Posterior cingulate gyrus (tissue), 11 donors: Measurements from ENCODE around the gene FXYD1.
A peak's percentile ranks its signal among the peaks of the same experiment; 100 is the strongest.
"Not testable (repeated sequence)": the region's sequence is repeated elsewhere in the genome, so short reads cannot be mapped to it uniquely, and the experiment has no call there.

Experiments
- DNase-seq, 10 donors: peaks; one replicate each; pipeline versions ENCODE4 v3.0.0 to v3.0.0-alpha.2; 2020 to 2021; ENCODE audit warnings: mixed read lengths in 3 of 10
- intact Hi-C: fragments of 100-400 bp; cut with DNase I; formaldehyde crosslinking; loops from one replicate; pipeline ENCODE4 v1.15.1; 2023

Gene FXYD1

DNA sequence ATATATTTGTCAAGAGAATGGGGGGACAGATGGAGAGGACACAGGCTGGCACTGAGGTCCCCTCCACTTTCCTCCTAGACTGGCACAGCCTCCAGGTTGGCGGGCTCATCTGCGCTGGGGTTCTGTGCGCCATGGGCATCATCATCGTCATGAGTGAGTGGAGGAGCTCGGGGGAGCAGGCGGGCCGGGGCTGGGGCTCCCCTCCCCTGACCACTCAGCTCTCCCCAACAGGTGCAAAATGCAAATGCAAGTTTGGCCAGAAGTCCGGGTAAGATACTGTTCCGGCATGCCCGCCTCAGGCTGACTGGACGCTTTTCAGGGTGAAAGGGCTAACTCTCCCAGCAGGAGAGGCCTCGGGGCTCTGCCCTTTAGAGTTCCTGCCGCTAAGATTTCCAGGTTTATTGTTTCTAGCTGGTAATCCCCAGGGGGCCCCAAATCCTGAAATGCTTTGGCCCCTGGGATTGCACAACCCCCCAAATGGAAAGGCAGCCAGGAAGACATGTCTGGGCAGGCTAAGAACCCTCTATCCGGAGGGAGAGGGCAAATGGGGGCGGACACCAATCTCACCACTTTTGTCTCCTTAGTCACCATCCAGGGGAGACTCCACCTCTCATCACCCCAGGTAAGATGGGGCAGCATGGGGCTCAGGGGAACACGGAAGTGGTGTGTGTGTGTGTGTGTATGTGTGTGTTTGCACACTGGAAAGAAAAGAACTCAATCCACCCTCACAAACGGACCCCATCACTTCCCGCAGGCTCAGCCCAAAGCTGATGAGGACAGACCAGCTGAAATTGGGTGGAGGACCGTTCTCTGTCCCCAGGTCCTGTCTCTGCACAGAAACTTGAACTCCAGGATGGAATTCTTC lies 15.7 kb upstream of the FXYD1 start:
- no peak for DNase-seq
- intact Hi-C loops, result no loop called here

DNA sequence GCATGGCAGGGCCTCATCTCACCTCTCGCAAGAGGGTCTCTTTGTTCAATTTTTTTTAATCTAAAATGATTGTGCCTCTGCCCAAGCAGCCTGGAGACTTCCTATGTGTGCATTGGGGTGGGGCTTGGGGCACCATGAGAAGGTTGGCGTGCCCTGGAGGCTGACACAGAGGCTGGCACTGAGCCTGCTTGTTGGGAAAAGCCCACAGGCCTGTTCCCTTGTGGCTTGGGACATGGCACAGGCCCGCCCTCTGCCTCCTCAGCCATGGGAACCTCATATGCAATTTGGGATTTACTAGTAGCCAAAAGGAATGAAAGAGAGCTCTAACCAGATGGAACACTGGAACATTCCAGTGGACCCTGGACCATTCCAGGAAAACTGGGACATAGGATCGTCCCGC lies 15.1 kb upstream of the FXYD1 start:
- DNase-seq, result peak in 3 of 10 donors; percentile 54 to 91 (median 54)
- intact Hi-C loops, result no loop called here

DNA sequence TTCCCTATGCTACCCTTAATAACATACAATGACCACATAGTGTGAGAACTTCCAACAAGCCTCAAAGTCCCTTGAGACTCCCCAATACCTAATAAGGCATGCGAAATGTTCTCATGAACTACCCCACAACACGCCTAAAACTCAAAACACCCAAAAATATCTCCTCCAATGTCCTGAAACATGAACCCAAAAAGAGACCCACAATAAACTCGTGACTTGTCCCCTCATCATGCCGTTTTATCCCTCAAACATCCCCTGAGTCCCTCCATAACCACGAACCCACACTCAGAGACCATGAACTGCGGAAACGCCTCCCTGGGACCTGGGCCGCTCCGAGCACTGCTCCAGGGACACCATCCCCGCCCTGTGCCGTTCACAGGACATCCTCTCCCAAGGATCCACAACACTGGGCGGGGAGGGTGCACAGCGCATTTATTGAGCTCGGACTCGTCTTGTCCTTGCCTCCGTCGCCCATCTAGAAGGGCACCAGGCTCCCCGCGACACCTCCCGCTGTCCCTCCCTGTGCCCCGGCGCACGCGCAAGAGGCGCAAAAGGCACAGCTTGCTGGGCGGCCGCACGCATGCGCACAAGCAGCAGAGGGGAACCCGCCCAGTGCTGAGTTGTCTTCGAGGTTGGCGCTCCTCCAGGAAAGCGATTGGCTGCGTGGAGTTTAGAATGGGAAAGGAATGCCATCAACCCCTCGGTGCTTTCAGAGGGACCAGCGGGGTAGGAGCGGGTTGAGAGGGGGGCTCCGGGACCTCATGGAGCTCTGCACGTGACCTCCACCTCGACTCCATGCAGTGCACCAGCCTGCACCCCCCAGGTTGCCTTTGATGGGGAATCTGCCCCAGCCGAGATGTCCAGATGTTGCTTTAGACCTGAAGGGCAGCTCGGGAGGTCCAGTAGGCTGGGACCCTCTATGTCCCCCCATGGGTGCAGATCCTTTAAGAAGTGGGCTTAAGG lies 14.2 kb upstream of the FXYD1 start:
- intact Hi-C loops, result no loop called here

GRCh38 chr19:35125270-35125717 lies 13.3 kb upstream of the FXYD1 start:
- intact Hi-C loops, result no loop called here
- no peak for DNase-seq

More for the DNA sequence above, 14.2 kb upstream of the FXYD1 start:
- DNase-seq, result peak; percentile 91 to 99 (median 96)

GRCh38 chr19:35125749-35126623 lies 12.6 kb upstream of the FXYD1 start:
- no peak for DNase-seq
- intact Hi-C loops, result no loop called here

GRCh38 chr19:35126624-35126959 lies 12.0 kb upstream of the FXYD1 start:
- intact Hi-C loops, result no loop called here
- DNase-seq, result peak in 6 of 10 donors; percentile 58 to 97 (median 74)

GRCh38 chr19:35127871-35128270 lies 10.8 kb upstream of the FXYD1 start:
- DNase-seq, result no peak
- intact Hi-C loops, result no loop called here

- intact Hi-C loops, result no loop called here
- DNase-seq, result no peak
These were observed 10.1 kb upstream of the FXYD1 start for GRCh38 chr19:35128398-35129057.

- intact Hi-C loops, DNase-seq: not testable (repeated sequence)
These were observed 8.8 kb upstream of the FXYD1 start for GRCh38 chr19:35129724-35130274.

DNA sequence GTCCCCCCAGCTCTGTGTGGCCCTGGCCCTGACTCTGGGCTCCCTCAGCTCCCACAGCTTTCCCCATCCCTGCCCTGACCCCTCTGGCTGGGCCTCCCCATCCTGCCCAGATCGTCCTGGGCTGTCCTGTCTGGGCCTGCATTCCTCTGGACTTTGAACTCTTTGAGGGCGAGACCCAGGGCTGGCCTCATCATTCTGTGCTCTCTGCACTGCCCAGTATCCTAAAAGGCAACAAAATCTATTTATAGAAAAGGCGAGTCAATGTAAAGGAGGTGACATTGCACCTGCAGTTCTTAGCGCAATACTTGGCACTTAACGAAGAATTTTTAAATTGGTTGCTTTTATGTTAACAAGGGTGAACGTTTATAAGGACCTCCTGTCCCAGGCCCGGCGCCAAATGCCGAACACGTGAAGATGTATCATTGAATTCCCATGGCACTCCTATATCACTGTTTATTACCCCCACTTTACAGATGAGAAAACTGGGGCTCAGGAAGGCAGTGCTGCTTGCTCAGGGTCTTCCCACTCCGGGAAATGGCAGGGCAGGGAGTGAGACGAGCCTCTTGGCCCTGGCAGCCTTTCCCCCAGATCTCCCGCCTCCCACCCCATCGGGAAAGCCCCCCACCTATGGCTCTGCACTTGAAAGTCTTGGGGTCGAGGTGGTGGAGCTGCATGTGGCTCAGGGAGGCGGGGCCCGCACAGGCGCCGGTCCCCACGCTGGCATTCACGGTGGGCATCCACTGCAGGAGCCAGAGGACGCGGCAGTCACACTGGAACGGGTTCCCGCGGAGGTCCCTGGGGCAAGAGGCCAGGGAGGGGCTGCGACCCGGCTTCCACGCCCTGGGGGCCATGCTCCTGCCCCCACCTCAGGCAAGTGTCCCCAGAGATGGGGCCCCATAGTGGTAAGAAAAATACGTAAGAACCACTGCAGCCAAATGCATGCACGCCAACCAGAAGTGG lies 7.6 kb upstream of the FXYD1 start:
- intact Hi-C loops, result no loop called here
- DNase-seq, result peak in 1 of 10 donors; percentile 50

GRCh38 chr19:35132254-35132653 lies 6.4 kb upstream of the FXYD1 start:
- intact Hi-C loops, result no loop called here

GRCh38 chr19:35133826-35134225 lies 4.8 kb upstream of the FXYD1 start:
- intact Hi-C loops, result no loop called here
- peak in 3 of 10 donors; percentile 46 to 92 (median 88) for DNase-seq

More at GRCh38 chr19:35132254-35132653, 6.4 kb upstream of the FXYD1 start:
- DNase-seq, result no peak

DNA sequence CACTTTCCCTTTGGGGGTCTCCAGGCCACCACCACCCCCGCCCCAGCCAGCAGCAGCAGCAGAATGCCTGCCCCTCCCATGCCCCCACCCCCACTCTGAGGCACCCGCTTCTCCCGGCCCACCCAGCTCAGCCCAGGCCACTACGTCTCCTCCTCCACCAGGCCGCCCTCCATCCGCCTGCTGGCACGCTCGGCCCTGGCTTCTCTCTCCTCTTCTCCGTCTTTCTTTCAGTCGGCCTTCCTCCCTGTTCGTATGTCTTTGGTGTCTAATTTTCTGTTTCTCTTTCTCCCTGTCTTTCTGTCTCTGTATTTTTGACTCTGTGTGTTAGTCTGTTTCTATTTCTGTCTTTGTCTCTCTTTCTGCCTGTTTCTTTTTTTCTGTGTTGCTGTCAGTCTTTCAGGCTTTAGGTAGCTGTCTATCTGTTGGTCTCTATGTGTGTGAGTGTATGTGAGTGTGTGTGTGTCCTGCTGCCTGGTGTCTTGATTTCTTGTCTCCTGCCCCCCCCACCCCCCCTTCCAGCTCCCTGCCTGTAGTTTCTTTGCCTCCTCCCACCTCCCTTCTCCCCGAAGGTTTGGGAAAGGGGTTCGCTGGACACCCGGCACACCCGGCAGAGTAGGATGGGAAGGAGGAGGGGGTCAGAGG lies 3.9 kb upstream of the FXYD1 start, which contains the start of gene LGI4:
TSS of gene LGI4 (minus strand) at position 459 of the 642 bp plus-strand sequence. CDS start at position 80, 379 bp downstream.
- intact Hi-C loops, result loop anchor here (1.0 to 5.0 kb wide), 2 partner anchors 21 to 92 kb away; partner anchors contain the start of gene HPN
- DNase-seq, result peak in 1 of 10 donors; percentile 77

GRCh38 chr19:35135389-35135909 lies 3.2 kb upstream of the FXYD1 start:
- peak in 9 of 10 donors; percentile 79 to 97 (median 84) for DNase-seq
- intact Hi-C loops, result loop anchor here (1.0 to 5.0 kb wide), 2 partner anchors 22 to 93 kb away; partner anchors contain the start of gene HPN

GRCh38 chr19:35136231-35136630 lies 2.4 kb upstream of the FXYD1 start:
- intact Hi-C loops, result loop anchor here (5.0 kb wide), 1 partner anchor 94 kb away; the partner anchor contains the start of gene HPN

DNA sequence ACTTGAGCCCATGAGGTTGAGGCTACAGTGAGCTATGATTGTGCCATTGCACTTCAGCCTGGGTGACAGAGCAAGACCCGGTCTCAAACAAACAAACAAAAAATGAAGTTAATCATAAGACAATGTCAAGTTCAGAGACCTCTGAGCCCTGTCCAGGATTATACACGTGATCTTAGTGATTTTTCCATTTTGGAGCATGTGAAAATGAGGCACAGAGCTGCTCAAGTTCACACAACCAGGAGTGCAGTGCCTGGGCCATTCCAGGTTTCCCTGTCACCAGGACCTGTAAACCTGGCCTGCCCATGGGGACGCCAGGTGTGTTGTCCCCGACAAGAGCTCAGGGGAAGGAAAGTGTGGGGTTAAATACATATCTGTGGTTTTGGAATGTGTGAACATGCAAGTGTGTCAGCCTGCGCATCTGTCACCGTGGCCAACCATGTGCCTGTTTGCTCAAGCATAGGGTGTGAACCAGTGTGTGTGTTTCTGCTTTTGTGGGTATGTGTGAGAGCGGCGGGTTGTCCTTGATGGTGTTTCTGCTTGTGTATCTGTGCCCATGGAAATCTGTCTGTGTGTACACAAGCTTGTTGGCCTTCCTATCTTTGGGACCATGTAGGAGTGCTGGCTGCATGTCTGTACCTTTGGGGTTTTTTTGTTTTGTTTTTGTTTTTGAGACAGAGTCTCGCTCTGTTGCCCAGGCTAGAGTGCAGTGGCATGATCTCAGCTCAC lies 1.5 kb upstream of the FXYD1 start:
- DNase-seq, result no peak
- intact Hi-C loops, result loop anchor here (5.0 kb wide), 1 partner anchor 95 kb away; the partner anchor contains the start of gene HPN

More at GRCh38 chr19:35136231-35136630, 2.4 kb upstream of the FXYD1 start:
- DNase-seq, result peak in 1 of 10 donors; percentile 49
